Measurements from ENCODE around the gene SRBD1.

The SRBD1 gene, protein sequence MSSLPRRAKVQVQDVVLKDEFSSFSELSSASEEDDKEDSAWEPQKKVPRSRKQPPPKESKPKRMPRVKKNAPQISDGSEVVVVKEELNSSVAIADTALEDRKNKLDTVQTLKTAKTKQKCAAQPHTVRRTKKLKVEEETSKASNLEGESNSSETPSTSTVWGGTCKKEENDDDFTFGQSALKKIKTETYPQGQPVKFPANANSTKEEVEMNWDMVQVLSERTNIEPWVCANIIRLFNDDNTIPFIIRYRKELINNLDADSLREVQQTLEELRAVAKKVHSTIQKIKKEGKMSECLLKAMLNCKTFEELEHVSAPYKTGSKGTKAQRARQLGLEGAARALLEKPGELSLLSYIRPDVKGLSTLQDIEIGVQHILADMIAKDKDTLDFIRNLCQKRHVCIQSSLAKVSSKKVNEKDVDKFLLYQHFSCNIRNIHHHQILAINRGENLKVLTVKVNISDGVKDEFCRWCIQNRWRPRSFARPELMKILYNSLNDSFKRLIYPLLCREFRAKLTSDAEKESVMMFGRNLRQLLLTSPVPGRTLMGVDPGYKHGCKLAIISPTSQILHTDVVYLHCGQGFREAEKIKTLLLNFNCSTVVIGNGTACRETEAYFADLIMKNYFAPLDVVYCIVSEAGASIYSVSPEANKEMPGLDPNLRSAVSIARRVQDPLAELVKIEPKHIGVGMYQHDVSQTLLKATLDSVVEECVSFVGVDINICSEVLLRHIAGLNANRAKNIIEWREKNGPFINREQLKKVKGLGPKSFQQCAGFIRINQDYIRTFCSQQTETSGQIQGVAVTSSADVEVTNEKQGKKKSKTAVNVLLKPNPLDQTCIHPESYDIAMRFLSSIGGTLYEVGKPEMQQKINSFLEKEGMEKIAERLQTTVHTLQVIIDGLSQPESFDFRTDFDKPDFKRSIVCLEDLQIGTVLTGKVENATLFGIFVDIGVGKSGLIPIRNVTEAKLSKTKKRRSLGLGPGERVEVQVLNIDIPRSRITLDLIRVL

DNA sequence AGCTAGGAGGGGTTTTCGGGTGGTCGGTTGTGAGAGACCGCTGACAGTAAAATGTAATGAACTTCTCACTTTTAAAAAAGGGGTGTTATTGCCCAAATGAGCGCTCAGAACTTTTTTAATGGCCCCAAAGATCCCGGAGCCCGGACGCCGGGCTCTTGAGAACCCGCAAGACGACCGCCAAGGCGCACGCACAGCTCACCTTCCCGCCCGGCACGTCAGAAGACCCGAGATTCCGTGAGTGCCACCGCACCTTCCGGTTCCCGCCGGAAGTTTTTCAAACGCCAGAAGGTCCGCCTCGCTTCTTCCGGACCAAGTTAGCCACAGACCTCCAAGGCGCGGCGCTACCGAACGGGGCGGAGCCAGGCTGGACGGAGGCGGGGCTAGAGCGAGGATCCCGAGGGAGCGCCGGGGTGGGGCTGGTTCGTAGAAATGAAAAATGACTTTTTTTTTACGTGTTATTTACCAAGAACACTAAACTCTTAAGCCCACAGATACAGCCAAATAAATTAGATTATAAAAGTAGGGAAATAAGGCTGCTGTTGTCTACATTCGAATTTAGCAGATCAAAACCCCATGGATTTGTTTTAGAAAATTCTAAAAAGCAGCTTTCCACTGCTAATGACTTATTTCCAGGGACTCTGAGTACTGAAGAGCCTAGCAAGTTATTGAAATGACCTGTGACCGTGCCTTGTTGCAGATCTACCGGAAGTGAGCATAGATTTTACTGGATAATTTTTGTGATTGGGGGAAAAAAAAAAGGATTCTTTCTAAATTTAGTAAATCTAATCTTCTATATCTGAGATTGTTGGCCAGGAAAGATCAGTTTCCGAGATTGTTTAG lies at the start of gene SRBD1:
Gene SRBD1, minus strand, starts transcription at position 248 of the 840 bp plus-strand sequence. CDS start 5,826 bp downstream, outside the sequence.
- peak; percentile 87 for DNase-seq (ENCODE audit: insufficient read length, low spot score)
- peak; percentile 85 for TF ChIP-seq POLR2A (IDR thresholded peaks at IDR 0.05; ENCODE audit: low read depth, low read length)
- FAIRE-seq, result peak; percentile 98

DNA sequence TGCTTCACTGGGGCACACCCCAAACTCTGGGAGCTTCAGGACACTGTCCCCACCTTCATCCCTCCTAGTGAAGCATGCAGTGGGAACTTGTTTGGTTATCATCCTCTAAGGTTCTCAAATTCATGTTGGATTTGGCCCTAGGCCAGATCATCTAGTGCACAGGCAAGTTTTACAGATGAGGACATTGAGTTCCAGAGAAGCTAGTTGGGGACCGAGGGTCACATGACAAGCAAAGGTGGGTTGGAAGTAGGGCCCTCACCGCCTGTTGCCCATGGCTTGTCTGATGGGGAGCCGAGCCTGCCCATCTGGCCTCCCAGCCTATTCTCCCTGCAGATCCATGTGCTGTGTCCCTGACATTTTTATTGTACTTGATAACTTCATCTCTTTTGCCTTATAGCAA lies 43.2 kb upstream of the SRBD1 start:
- FAIRE-seq (no peak), DNase-seq (ENCODE audit: insufficient read length, low spot score) (no peak)
- no peak for TF ChIP-seq POLR2A (IDR thresholded peaks at IDR 0.05; ENCODE audit: low read depth, low read length)

DNA sequence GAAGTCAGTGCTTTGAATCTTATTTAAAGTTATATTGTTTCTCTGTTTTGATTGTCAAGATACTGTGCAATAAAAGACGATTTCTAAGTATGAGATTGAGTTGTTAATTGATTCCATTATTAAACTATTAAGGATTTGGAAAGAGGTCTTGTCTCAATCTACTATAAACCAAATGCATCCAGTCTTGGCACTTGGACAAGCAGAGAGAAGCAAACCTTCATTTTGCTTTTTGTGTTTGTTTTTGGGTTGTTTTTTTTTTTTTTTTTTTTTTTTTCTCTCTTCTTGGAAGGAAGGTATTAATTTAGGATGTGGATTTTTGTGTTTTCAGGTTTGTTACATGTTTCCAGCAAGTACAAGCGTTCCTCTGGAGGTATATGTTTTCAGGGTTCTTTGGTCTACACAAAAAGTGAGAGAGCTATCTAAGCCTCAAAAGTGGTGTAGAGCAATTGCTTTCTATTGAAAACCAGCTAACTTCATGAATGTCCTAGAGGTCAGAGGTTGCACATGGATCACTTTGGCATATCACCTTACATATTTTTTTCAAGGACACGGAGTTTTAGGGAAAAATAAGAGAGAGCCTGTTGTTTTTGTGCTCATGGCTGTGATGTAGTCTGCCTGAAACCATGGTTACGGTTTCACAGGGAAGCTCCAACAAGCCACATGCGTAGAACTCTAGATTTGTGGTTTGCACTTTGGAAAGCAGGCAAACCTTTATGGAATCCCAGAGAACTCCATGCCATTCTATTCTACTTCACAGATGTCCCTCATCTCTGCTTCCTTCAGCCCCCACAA lies 42.3 kb upstream of the SRBD1 start:
- TF ChIP-seq POLR2A (IDR thresholded peaks at IDR 0.05; ENCODE audit: low read depth, low read length), result no peak
- no peak for FAIRE-seq
- DNase-seq (ENCODE audit: insufficient read length, low spot score), result no peak

DNA sequence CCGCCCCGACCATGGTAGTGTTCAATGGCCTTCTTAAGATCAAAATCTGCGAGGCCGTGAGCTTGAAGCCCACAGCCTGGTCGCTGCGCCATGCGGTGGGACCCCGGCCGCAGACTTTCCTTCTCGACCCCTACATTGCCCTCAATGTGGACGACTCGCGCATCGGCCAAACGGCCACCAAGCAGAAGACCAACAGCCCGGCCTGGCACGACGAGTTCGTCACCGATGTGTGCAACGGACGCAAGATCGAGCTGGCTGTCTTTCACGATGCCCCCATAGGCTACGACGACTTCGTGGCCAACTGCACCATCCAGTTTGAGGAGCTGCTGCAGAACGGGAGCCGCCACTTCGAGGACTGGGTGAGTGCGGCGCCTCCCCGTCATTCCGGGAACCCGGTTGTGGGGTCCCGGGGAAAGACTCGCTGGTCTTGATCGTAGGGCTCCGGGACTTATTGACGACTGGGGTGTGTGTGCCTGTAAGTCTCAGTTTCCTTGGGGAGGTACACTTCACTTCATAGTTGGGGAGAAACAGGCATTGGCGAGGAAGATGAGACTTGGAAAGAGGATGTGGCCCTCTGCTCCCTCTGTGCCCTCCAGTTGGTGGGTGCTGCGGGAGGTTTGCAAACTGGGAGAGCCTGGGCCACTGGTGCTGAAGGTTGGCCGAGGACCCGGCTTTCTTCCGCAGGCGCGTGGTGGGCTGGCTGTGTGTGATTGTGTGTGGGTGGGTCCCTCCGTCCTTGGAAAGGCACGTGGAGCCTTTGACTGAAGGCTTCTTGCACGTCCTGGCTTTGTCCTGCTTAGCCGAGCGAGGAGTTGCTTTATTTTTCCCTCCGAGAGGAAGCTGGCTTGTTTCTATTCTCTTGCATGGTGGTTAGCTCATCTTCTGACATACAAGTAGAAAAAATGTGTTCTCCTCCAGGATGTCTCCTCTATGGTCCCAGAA lies 41.3 kb upstream of the SRBD1 start:
- TF ChIP-seq POLR2A (IDR thresholded peaks at IDR 0.05; ENCODE audit: low read depth, low read length), result no peak
- no peak for DNase-seq (ENCODE audit: insufficient read length, low spot score)
- FAIRE-seq, result no peak

DNA sequence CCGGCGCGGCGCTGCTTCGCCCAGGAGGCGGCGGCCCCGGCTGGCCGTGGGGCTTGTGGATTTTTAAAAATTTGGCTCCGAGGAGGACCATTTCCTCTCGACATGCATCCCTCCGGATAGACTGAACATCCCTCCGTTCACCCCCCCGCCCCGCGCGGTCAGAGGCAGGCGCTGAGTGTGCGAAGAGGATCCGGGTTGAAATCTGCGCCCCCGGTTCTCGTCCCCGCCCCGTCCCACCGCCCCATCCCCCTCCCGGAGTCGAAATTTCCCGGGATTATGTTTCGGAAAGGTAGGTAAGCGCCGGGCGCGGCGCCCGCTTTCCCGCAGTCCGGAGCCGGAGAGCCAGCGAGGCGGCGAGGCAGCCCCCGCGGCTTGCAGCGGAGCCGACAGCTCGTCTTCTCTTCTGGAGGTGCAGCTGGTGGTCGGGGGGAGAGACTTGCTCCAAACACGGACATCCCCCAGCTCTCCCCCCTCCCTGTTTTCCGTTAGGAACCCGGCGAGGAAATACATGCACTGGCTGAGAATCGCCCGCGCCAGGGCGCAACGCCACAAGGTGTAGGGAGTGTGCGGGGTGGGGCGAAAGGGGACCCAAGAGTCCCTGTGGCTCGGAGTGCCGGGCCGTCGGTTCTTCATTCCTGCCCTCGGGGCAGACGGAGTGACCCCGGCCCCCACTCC lies 40.5 kb upstream of the SRBD1 start, which contains the start of gene PRKCE:
Gene PRKCE, plus strand, starts transcription at position 261 of the 675 bp plus-strand sequence.
- peak; percentile 79 for DNase-seq (ENCODE audit: insufficient read length, low spot score)
- TF ChIP-seq POLR2A (IDR thresholded peaks at IDR 0.05; ENCODE audit: low read depth, low read length), result peak; percentile 7; the same call in 1 of the 2 replicates
- FAIRE-seq, result no peak

DNA sequence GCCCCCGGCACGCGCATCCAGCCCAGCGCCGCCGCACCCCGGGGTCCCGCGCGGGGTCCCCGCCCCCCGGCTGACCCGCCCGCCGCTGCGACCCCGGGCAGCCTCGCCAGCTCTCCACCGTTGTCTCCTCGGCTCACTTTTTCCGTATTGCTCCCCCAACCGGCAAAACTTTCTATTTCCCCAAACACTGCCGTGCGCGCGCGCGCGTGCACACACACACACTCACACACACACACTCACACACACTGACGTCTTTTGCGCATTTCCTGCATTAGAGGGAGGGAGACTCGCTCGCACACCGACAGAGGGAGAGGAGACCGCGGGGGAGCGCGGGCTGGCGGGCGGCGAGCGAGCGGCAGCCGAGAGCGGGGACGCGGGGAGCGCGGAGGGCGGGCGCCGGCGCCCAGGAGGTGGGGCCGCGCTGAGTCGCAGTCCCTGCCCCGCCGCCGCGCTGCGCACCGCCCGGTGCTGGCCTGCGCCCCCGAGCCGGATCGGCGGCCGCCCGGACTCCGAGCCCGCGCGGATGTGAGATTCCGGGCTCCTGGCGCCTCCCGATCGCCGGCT lies 39.9 kb upstream of the SRBD1 start:
- DNase-seq (ENCODE audit: insufficient read length, low spot score) (peak; percentile 92), FAIRE-seq (no peak)
- peak; percentile 69; the same call in 1 of the 2 replicates for TF ChIP-seq POLR2A (IDR thresholded peaks at IDR 0.05; ENCODE audit: low read depth, low read length)

DNA sequence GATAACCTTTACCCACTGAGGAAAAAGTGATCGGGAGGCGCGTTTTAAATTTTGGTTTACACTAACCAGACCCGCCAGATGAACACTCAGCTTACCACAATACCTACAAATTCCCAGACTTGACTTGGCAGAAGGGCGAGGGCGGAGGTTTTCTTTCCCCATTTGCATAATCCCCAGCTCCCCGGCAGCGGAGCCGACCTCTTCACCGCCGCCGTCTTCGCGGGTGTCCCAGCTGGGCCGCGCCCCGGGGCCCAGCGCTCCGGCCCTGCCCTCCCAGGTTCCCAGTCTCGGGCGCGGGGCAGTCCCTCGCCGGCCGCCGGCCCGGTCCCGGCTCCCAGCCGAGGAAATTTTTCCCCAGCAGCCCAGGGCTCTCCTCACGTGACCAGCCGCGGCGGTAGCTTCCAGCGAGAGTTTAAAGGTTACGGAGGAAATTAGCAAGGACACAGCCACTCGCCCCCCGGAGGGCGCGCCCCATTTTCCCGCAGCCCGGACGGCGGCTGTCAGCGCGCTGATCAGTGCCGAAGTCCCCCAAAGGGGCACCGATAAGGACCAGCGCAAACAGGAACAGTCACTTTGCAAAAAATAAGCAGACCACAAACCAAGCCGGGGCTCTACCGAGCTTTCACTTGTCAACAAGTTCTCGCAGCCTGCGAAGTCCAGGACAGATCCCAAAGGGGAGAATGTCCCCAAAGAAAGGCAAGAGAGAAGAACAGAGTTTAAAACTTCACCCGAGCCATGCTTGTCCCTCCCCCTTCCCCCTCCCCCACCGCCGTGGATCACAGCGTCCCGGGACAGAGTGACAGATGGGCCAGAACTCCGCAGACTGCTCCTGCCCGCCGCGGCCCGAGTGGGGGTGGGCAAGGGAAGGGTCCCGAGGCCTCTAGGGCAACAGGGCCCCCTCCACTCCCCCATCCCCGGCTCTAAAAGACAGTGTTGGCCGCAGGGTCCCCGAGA lies 39.1 kb upstream of the SRBD1 start:
- FAIRE-seq, result no peak
- no peak for TF ChIP-seq POLR2A (IDR thresholded peaks at IDR 0.05; ENCODE audit: low read depth, low read length)
- peak; percentile 70 for DNase-seq (ENCODE audit: insufficient read length, low spot score)

DNA sequence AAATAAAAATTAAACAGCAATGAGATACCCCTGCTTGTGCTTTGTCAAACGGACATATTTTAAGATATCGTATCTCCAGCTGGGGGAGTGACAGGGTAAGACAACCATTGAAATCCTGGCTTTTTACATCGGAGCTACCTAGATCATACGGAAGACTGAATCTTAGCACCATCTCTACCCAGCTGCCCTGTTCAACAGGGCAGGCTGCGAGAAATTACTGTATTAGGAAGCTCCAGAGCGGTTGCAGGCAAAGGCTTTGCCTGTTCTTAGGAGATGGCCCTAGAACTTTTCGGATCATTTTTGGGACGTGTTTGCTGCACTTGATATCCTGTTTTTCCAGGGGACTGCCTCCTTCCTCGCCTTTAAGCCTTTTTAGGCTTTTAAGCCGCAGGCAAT lies 38.4 kb upstream of the SRBD1 start:
- DNase-seq (ENCODE audit: insufficient read length, low spot score), result no peak
- TF ChIP-seq POLR2A (IDR thresholded peaks at IDR 0.05; ENCODE audit: low read depth, low read length), result no peak
- FAIRE-seq, result no peak

DNA sequence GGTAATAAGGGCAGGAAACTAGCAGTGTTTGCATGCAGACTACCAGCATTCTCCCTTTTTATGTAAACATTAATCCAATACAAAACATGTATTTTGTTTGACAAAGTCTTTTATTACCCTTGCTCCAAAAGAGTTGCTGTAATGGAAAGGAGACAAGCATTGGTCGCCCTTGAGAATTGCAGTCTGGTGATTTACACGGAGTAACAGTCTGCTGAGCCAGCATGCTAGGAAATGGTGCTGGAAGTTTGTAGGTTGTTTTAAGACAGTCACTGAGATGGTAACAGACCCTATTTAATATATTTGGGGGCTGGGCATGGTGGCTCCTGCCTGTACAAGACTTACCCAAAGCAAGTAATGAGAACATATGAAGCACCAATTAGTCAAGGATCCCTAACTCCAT lies 37.6 kb upstream of the SRBD1 start:
- no peak for FAIRE-seq
- TF ChIP-seq POLR2A (IDR thresholded peaks at IDR 0.05; ENCODE audit: low read depth, low read length), result no peak
- no peak for DNase-seq (ENCODE audit: insufficient read length, low spot score)

All from H54 (cell line).